H9 (cell line): ENCODE results near the gene CALCOCO1. TPM values are rescaled to one million over a fixed set of nuclear protein-coding genes. Genes with fewer than 3 reads are reported as not detected.

ENCODE experiments used
- DNase-seq: peaks from one replicate; pipeline ENCODE4 v3.0.0-alpha.2; 2017
- H2AFZ ChIP-seq: one replicate; pipeline ENCODE4 v1.6.1; 2013; ENCODE audit warnings: mild to moderate bottlenecking, low read length, control low read depth, moderate library complexity
- H2AK5ac ChIP-seq: 2 replicates; pipeline ENCODE4 v1.6.1; 2013; ENCODE audit warnings: low read length, control low read depth, mixed read lengths; ENCODE audit not compliant: insufficient read length
- H2BK120ac ChIP-seq: one replicate; pipeline ENCODE4 v1.6.1; 2013; ENCODE audit warnings: low read depth, mild to moderate bottlenecking, low read length, control low read depth, inconsistent platforms; ENCODE audit not compliant: poor library complexity, severe bottlenecking
- H2BK12ac ChIP-seq: 2 replicates; pipeline ENCODE4 v1.6.1; 2013; ENCODE audit warnings: low read length, control low read depth, mixed read lengths, low read depth; ENCODE audit not compliant: insufficient read length
- H2BK15ac ChIP-seq: 2 replicates; pipeline ENCODE4 v1.6.1; 2013; ENCODE audit warnings: low read depth, low read length, control low read depth
- H2BK20ac ChIP-seq: one replicate; pipeline ENCODE4 v1.6.1; 2013; ENCODE audit warnings: low read depth, mild to moderate bottlenecking, low read length, control low read depth, inconsistent platforms; ENCODE audit not compliant: poor library complexity, severe bottlenecking
- H2BK5ac ChIP-seq: 2 replicates; pipeline ENCODE4 v1.6.1; 2013; ENCODE audit warnings: low read length, control low read depth, mixed read lengths; ENCODE audit not compliant: insufficient read length
- H3K14ac ChIP-seq: 2 replicates; pipeline ENCODE4 v1.6.1; 2013; ENCODE audit warnings: low read length, control low read depth; ENCODE audit not compliant: insufficient read depth
- H3K18ac ChIP-seq: 2 replicates; pipeline ENCODE4 v1.6.1; 2013; ENCODE audit warnings: low read depth, mild to moderate bottlenecking, mixed read lengths, low read length, control low read depth; ENCODE audit not compliant: insufficient read length
- H3K23ac ChIP-seq: 2 replicates; pipeline ENCODE4 v1.6.1; 2013; ENCODE audit warnings: low read length, control low read depth, mixed read lengths, low read depth; ENCODE audit not compliant: insufficient read length
- H3K23me2 ChIP-seq: 2 replicates; pipeline ENCODE4 v1.6.1; 2013; ENCODE audit warnings: low read depth, mild to moderate bottlenecking, mixed read lengths, low read length, control low read depth; ENCODE audit not compliant: insufficient read length, poor library complexity, severe bottlenecking
- H3K27ac ChIP-seq: 2 replicates; pipeline ENCODE4 v1.5.1; 2013; ENCODE audit warnings: low read length, control low read depth, mixed read lengths, low read depth; ENCODE audit not compliant: insufficient read length
- H3K27me3 ChIP-seq: 2 replicates; pipeline ENCODE4 v1.6.1; 2013; ENCODE audit warnings: low read length, control low read depth, inconsistent platforms; ENCODE audit not compliant: insufficient read depth
- H3K4ac ChIP-seq: 2 replicates; pipeline ENCODE4 v1.6.1; 2013; ENCODE audit warnings: low read depth, mild to moderate bottlenecking, control low read depth, inconsistent platforms, low read length, moderate library complexity
- H3K4me1 ChIP-seq: 2 replicates; pipeline ENCODE4 v1.6.1; 2013; ENCODE audit warnings: low read length, control low read depth, inconsistent platforms; ENCODE audit not compliant: insufficient read depth
- H3K4me2 ChIP-seq: 2 replicates; pipeline ENCODE4 v1.6.1; 2013; ENCODE audit warnings: low read length, control low read depth, mixed read lengths; ENCODE audit not compliant: insufficient read length, insufficient read depth
- H3K56ac ChIP-seq: 2 replicates; pipeline ENCODE4 v1.6.1; 2013; ENCODE audit warnings: low read depth, mild to moderate bottlenecking, mixed read lengths, low read length, control low read depth; ENCODE audit not compliant: insufficient read length
- H3K79me1 ChIP-seq: 2 replicates; pipeline ENCODE4 v1.6.1; 2013; ENCODE audit warnings: low read depth, mild to moderate bottlenecking, moderate library complexity, low read length, control low read depth, inconsistent platforms; ENCODE audit not compliant: insufficient read depth, poor library complexity, severe bottlenecking
- H3K79me2 ChIP-seq: 2 replicates; pipeline ENCODE4 v1.6.1; 2013; ENCODE audit warnings: low read length, control low read depth, inconsistent platforms; ENCODE audit not compliant: insufficient read depth
- H3K9ac ChIP-seq: 2 replicates; pipeline ENCODE4 v1.6.1; 2013; ENCODE audit warnings: low read length, control low read depth, mixed read lengths; ENCODE audit not compliant: insufficient read length; ENCODE audit errors: extremely low read depth
- H3K9me3 ChIP-seq: one replicate; pipeline ENCODE4 v1.6.1; 2013; ENCODE audit warnings: low read depth, low read length, inconsistent platforms; ENCODE audit not compliant: control insufficient read depth
- H3T11ph ChIP-seq: one replicate; pipeline ENCODE4 v1.6.1; 2013; ENCODE audit warnings: mild to moderate bottlenecking, low read length, control low read depth, inconsistent platforms
- H4K20me1 ChIP-seq: one replicate; pipeline ENCODE4 v1.6.1; 2013; ENCODE audit not compliant: control insufficient read depth, insufficient read length, insufficient read depth
- H4K5ac ChIP-seq: 2 replicates; pipeline ENCODE4 v1.6.1; 2013; ENCODE audit warnings: low read depth, mild to moderate bottlenecking, mixed read lengths, low read length, control low read depth; ENCODE audit not compliant: insufficient read length
- H4K8ac ChIP-seq: replicated peaks from 2 replicates; pipeline ENCODE4 v1.6.1; 2013; ENCODE audit warnings: low read length, control low read depth, mixed read lengths, low read depth; ENCODE audit not compliant: insufficient read length
- H4K91ac ChIP-seq: 2 replicates; pipeline ENCODE4 v1.6.1; 2013; ENCODE audit warnings: low read depth, mild to moderate bottlenecking, moderate library complexity, mixed read lengths, low read length, control low read depth; ENCODE audit not compliant: insufficient read length
- H3K27ac Mint-ChIP-seq, 3 experiments: 2 replicates in 2 of 3; 3 replicates in 1 of 3; pipeline ENCODE4 v1.8.0; 2020 to 2021; ENCODE audit warnings: mixed read lengths in 3 of 3, mild to moderate bottlenecking in 1 of 3, moderate library complexity in 1 of 3
- H3K27me3 Mint-ChIP-seq: 2 replicates; pipeline ENCODE4 v1.8.0; 2021; ENCODE audit warnings: low read depth, mild to moderate bottlenecking, moderate library complexity, mixed read lengths
- H3K36me3 Mint-ChIP-seq, 3 experiments: 2 replicates in 2 of 3; 3 replicates in 1 of 3; pipeline ENCODE4 v1.8.0; 2020 to 2021; ENCODE audit warnings: low read depth in 3 of 3, mixed read lengths in 3 of 3; ENCODE audit not compliant: insufficient read depth in 1 of 3
- H3K4me1 Mint-ChIP-seq, 2 experiments: 2 replicates each; pipeline ENCODE4 v1.8.0; 2020; ENCODE audit warnings: mixed read lengths in 2 of 2
- H3K4me3 Mint-ChIP-seq, 2 experiments: 2 replicates in 1 of 2; 3 replicates in 1 of 2; pipeline ENCODE4 v1.8.0; 2020 to 2021; ENCODE audit warnings: mild to moderate bottlenecking in 2 of 2, mixed read lengths in 2 of 2, moderate library complexity in 1 of 2
- H3K9me3 Mint-ChIP-seq, 2 experiments: 2 replicates in 1 of 2; 3 replicates in 1 of 2; pipeline ENCODE4 v1.8.0; 2020; ENCODE audit warnings: mild to moderate bottlenecking in 2 of 2, mixed read lengths in 2 of 2, moderate library complexity in 1 of 2
- WGBS: extraction: QIAGEN DNeasy Blood & Tissue Kit; methylation state at CpG from one replicate; pipeline ENCODE4 v1.1.7; 2013; ENCODE audit warnings: missing lambda C conversion rate, low lambda C conversion rate, mixed read lengths; ENCODE audit not compliant: insufficient read length; ENCODE audit errors: extremely low coverage; 5-methylcytosine and 5-hydroxymethylcytosine counted together
- total RNA-seq: library from RNA; stranded (reverse); gene quantifications from 2 replicates; pipeline ENCODE4 v1.2.1, GENCODE V29; 2021
- TF ChIP-seq, protein P1 (sequence below): fragments of 200-600 bp; sonication (generic); conservative IDR thresholded peaks from 3 replicates; pipeline ENCODE4 v1.8.0; 2021; ENCODE audit warnings: antibody characterized with exemption, mild to moderate bottlenecking

Gene CALCOCO1
- total RNA-seq, 1 experiment from 2014 or later: 22.3 TPM

DNA sequence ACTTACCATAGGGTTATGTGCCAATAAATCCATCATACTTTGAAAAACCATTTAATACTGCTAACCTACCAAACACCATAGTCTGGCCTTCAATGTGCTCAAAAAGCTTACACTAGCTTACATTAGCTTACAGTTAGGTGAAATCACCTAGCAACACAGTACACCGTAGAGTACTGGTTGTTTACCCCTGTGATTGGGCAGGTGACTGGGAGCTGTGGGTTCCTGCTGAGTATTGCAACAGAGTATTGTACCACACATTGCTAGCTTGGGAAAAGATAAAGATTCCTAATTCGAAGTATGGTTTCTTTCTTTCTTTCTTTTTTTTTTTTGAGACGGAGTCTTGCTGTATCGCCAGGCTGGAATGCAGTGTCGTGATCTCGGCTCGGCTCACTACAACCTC is 56.9 kb downstream of the CALCOCO1 start:
- no peak overlapping the region; a peak in 2 of 7 replicates for H3K27ac Mint-ChIP-seq

More for the DNA sequence above, 56.9 kb downstream of the CALCOCO1 start:
- Histone ChIP-seq H3K9ac (no peak overlapping the region), H2BK20ac (no peak overlapping the region), H3K79me2 (no peaks in the 10 kb centered on the region), H2BK15ac (no peak overlapping the region), H2BK5ac (no peak overlapping the region), H3K27ac (no peak overlapping the region), H2BK12ac (no peak overlapping the region), H2AK5ac (no peak overlapping the region), H3K4me2 (no peak overlapping the region), H3K9me3 (no peaks in the 10 kb centered on the region), H3K56ac (no peak overlapping the region), H3K18ac (no peak overlapping the region), H4K20me1 (no peaks in the 10 kb centered on the region), H3K23ac (no peak overlapping the region), H4K5ac (no peak overlapping the region), H3K14ac (no peak overlapping the region), H3K4me1 (peaks cover 2% of the 10 kb centered on the region), H2AFZ (no peak overlapping the region), H3T11ph (no peak overlapping the region), H3K4ac (no peak overlapping the region), H3K27me3 (no peaks in the 10 kb centered on the region), H4K8ac (no peak overlapping the region), H4K91ac (no peak overlapping the region), H3K23me2 (peaks cover 2% of the 10 kb centered on the region), H3K79me1 (peaks cover 3% of the 10 kb centered on the region), H2BK120ac (no peak overlapping the region)
- no peaks in the 10 kb centered on the region for H3K27me3 Mint-ChIP-seq
- no peak for DNase-seq
- TF ChIP-seq, protein P1, sequence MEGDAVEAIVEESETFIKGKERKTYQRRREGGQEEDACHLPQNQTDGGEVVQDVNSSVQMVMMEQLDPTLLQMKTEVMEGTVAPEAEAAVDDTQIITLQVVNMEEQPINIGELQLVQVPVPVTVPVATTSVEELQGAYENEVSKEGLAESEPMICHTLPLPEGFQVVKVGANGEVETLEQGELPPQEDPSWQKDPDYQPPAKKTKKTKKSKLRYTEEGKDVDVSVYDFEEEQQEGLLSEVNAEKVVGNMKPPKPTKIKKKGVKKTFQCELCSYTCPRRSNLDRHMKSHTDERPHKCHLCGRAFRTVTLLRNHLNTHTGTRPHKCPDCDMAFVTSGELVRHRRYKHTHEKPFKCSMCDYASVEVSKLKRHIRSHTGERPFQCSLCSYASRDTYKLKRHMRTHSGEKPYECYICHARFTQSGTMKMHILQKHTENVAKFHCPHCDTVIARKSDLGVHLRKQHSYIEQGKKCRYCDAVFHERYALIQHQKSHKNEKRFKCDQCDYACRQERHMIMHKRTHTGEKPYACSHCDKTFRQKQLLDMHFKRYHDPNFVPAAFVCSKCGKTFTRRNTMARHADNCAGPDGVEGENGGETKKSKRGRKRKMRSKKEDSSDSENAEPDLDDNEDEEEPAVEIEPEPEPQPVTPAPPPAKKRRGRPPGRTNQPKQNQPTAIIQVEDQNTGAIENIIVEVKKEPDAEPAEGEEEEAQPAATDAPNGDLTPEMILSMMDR: no peak
- H3K36me3 Mint-ChIP-seq: peaks cover 58 to 86% (median 83%) of the 10 kb centered on the region in 3 experiments
- H3K4me1 Mint-ChIP-seq: peaks cover 6 to 11% of the 10 kb centered on the region in 2 experiments
- no peaks in the 10 kb centered on the region for H3K9me3 Mint-ChIP-seq
- H3K4me3 Mint-ChIP-seq: no peak overlapping the region
- WGBS: no CpG with 5 or more reads among the region's 7 CpGs
